K562 (cell line): ENCODE data around the gene PDE4A. TPM values are rescaled to one million over a fixed set of nuclear protein-coding genes. Genes with fewer than 3 reads are reported as not detected.

Experiments used
- COPS2 ChIP-seq: fragments of 450-650 bp; conservative IDR thresholded peaks from 2 replicates; pipeline ENCODE4 v1.6.1; 2016; ENCODE audit warnings: mild to moderate bottlenecking, moderate library complexity
- CREB3L1 ChIP-seq: fragments of 450-650 bp; IDR thresholded peaks from 2 replicates; pipeline ENCODE4 v1.6.1; 2014; ENCODE audit warnings: low read depth, mild to moderate bottlenecking, moderate library complexity, borderline replicate concordance
- DNMT1 ChIP-seq: fragments of 450-650 bp; IDR thresholded peaks from 2 replicates; pipeline ENCODE4 v1.6.1; 2016; ENCODE audit warnings: antibody characterized with exemption, mild to moderate bottlenecking
- HES1 ChIP-seq: fragments of 450-650 bp; IDR thresholded peaks from 2 replicates; pipeline ENCODE4 v1.6.1; 2016; ENCODE audit warnings: low read depth, mild to moderate bottlenecking, moderate library complexity
- IRF2 ChIP-seq: sonication (generic); formaldehyde crosslinking; IDR thresholded peaks from 2 replicates; pipeline ENCODE4 v1.8.1; 2022; ENCODE audit warnings: mild to moderate bottlenecking, missing genetic modification reagents
- NFXL1 ChIP-seq: fragments of 450-650 bp; formaldehyde crosslinking; IDR thresholded peaks from 2 replicates; pipeline ENCODE4 v1.4.0; 2021; ENCODE audit warnings: mild to moderate bottlenecking
- PKNOX1 ChIP-seq: fragments of 450-650 bp; IDR thresholded peaks from 2 replicates; pipeline ENCODE4 v1.6.1; 2016
- SREBF2 ChIP-seq: sonication (generic); formaldehyde crosslinking; IDR thresholded peaks from 2 replicates; pipeline ENCODE4 v1.4.0; 2020; ENCODE audit warnings: mild to moderate bottlenecking, missing genetic modification reagents
- ZNF184 ChIP-seq: sonication (generic); formaldehyde crosslinking; IDR thresholded peaks from 2 replicates; pipeline ENCODE4 v1.5.0; 2020; ENCODE audit warnings: missing genetic modification reagents
- ZNF324 ChIP-seq: fragments of 250-450 bp; sonication (Bioruptor Pico); IDR thresholded peaks from 2 replicates; pipeline ENCODE4 v1.4.0; 2020; ENCODE audit warnings: mild to moderate bottlenecking
- polyA plus RNA-seq, 8 experiments: library from polyadenylated mRNA; depleted of rRNA in 4 of 8; stranded (reverse) in 5 of 8; unstranded in 3 of 8; fragments of >200 nt; fragmentation: Nextera tagmentation in 2 of 8; fragmentation: Illumina TruSeq in 1 of 8; extraction: Ambion mirVana in 2 of 8; extraction: Trizol in 1 of 8; gene quantifications; 2 replicates each; pipeline versions ENCODE4 v1.2.1 to v1.2.3, GENCODE V29; 2011 to 2014; ENCODE audit warnings: inconsistent platforms in 1 of 8, missing spikeins in 1 of 8
- total RNA-seq, 7 experiments: library from RNA; depleted of rRNA in 6 of 7; stranded (reverse); fragments of >200 nt in 6 of 7; fragmentation: Illumina TruSeq in 2 of 7; extraction: Trizol in 2 of 7; gene quantifications; 2 replicates each; pipeline versions ENCODE4 v1.2.1 to v1.2.3, GENCODE V29; 2011 to 2021; ENCODE audit warnings: low replicate concordance in 1 of 7

Gene PDE4A
- total and polyA plus RNA-seq, 9 of the 15 experiments (the other 6 are each of a cell fraction or from before 2014, with no cell fraction given): 0.66 to 26.9 (median 4.6) TPM

GRCh38 chr19:10467104-10467706 is 46.9 kb downstream of the PDE4A start (continued):
- TF ChIP-seq HES1 (no peak), NFXL1 (CRISPR knock-in tag) (no peak), ZNF184 (CRISPR knock-in tag) (no peak), CREB3L1 (no peak), SREBF2 (CRISPR knock-in tag) (no peak), ZNF324 (CRISPR knock-in tag) (no peak), DNMT1 (no peak), COPS2 (no peak), PKNOX1 (no peak), IRF2 (CRISPR knock-in tag) (no peak)
